HepG2 (cell line): ENCODE results near the gene ARHGEF40. TPM values are rescaled to one million over a fixed set of nuclear protein-coding genes. Genes with fewer than 3 reads are reported as not detected.

ENCODE experiments used
- ATF7-NPFF ChIP-seq: sonication (generic); formaldehyde crosslinking; IDR thresholded peaks from 2 replicates; pipeline ENCODE4 v1.8.1; 2023; ENCODE audit warnings: mild to moderate bottlenecking, low read depth, missing genetic modification reagents, moderate library complexity
- E2F2 ChIP-seq: sonication (generic); formaldehyde crosslinking; IDR thresholded peaks from 2 replicates; pipeline ENCODE4 v1.4.0; 2020; ENCODE audit warnings: missing genetic modification reagents, borderline replicate concordance
- ETV6 ChIP-seq: sonication (generic); formaldehyde crosslinking; conservative IDR thresholded peaks from 2 replicates; pipeline ENCODE4 v1.4.0; 2020; ENCODE audit warnings: missing genetic modification reagents
- GMEB2 ChIP-seq: IDR thresholded peaks from 2 replicates; pipeline ENCODE4 v1.6.1; 2016; ENCODE audit warnings: missing biosample characterization, missing genetic modification reagents, low read depth
- KAT7 ChIP-seq: IDR thresholded peaks from 2 replicates; pipeline ENCODE4 v1.6.1; 2018; ENCODE audit warnings: borderline replicate concordance, missing compliant biosample characterization
- MEIS2 ChIP-seq: sonication (generic); formaldehyde crosslinking; IDR thresholded peaks from 2 replicates; pipeline ENCODE4 v1.9.0; 2021; ENCODE audit warnings: mild to moderate bottlenecking, missing genetic modification reagents
- PHF5A ChIP-seq: IDR thresholded peaks from one replicate; pipeline ENCODE4 v1.6.1; 2018; ENCODE audit warnings: low read depth, missing genetic modification reagents; ENCODE audit not compliant: unreplicated experiment
- POGZ ChIP-seq: sonication (generic); formaldehyde crosslinking; IDR thresholded peaks from 2 replicates; pipeline ENCODE4 v1.4.0; 2020; ENCODE audit warnings: mild to moderate bottlenecking, missing genetic modification reagents
- PREB ChIP-seq: sonication (generic); formaldehyde crosslinking; IDR thresholded peaks from 2 replicates; pipeline ENCODE4 v1.4.0; 2020; ENCODE audit warnings: missing genetic modification reagents
- RFX3 ChIP-seq: IDR thresholded peaks from 2 replicates; pipeline ENCODE4 v1.6.1; 2016; ENCODE audit warnings: missing biosample characterization, missing genetic modification reagents
- SIX1 ChIP-seq: sonication (generic); formaldehyde crosslinking; IDR thresholded peaks from 2 replicates; pipeline ENCODE4 v1.4.0; 2020; ENCODE audit warnings: missing genetic modification reagents, borderline replicate concordance
- SRY ChIP-seq: sonication (generic); formaldehyde crosslinking; IDR thresholded peaks from 2 replicates; pipeline ENCODE4 v1.8.0; 2022; ENCODE audit warnings: mild to moderate bottlenecking, missing genetic modification reagents
- ZNF318 ChIP-seq: sonication (generic); formaldehyde crosslinking; IDR thresholded peaks from 2 replicates; pipeline ENCODE4 v1.4.0; 2020; ENCODE audit warnings: mild to moderate bottlenecking, missing genetic modification reagents
- ZNF414 ChIP-seq: sonication (generic); formaldehyde crosslinking; IDR thresholded peaks from 2 replicates; pipeline ENCODE4 v1.5.0; 2020; ENCODE audit warnings: missing genetic modification reagents
- ZNF772 ChIP-seq: sonication (generic); formaldehyde crosslinking; IDR thresholded peaks from 2 replicates; pipeline ENCODE4 v1.5.0; 2020; ENCODE audit warnings: mild to moderate bottlenecking, missing genetic modification reagents
- polyA plus RNA-seq, 8 experiments: library from polyadenylated mRNA; depleted of rRNA in 3 of 8; stranded (reverse) in 7 of 8; unstranded in 1 of 8; fragments of >200 nt; fragmentation: Illumina TruSeq in 4 of 8; extraction: Trizol in 4 of 8; gene quantifications; 2 replicates each; pipeline versions ENCODE4 v1.2.1 to v1.2.3, GENCODE V29; 2011 to 2016; ENCODE audit warnings: low read depth in 4 of 8, missing spikeins in 1 of 8, mixed read lengths in 1 of 8; ENCODE audit not compliant: insufficient read depth in 1 of 8
- total RNA-seq, 5 experiments: library from RNA; depleted of rRNA; stranded (reverse); fragments of >200 nt; fragmentation: Illumina TruSeq; extraction: Trizol; gene quantifications; 2 replicates each; pipeline ENCODE4 v1.2.3, GENCODE V29; 2016; ENCODE audit warnings: low read depth in 1 of 5

The ARHGEF40 gene
- total and polyA plus RNA-seq, 2 of the 13 experiments (the other 11 are each of a cell fraction or from before 2014, with no cell fraction given), result 28.1 to 78.1 TPM

GRCh38 chr14:21103710-21104447 lies 33.8 kb downstream of the ARHGEF40 start (continued):
- TF ChIP-seq ZNF318 (CRISPR knock-in tag) (no peak; the same call in 1 of the 2 replicates), E2F2 (CRISPR knock-in tag) (peak; percentile 47), GMEB2 (CRISPR knock-in tag) (peak; percentile 46), RFX3 (CRISPR knock-in tag) (peak; percentile 22; the same call in 1 of the 2 replicates), POGZ (CRISPR knock-in tag) (peak; percentile 78), ZNF414 (CRISPR knock-in tag) (peak; percentile 97), ATF7-NPFF (CRISPR knock-in tag) (peak; percentile 99), PHF5A (peak; percentile 65), PREB (no peak), SIX1 (CRISPR knock-in tag) (peak; percentile 34), SRY (CRISPR knock-in tag) (peak; percentile 94), ZNF772 (CRISPR knock-in tag) (peak; percentile 100), ETV6 (CRISPR knock-in tag) (peak; percentile 48), MEIS2 (CRISPR knock-in tag) (peak; percentile 74), KAT7 (CRISPR knock-in tag) (peak; percentile 90)
